Fibroblast of skin of abdomen (primary cell): Measurements from ENCODE around the gene PPP3CA.
A peak's percentile ranks its signal among the peaks of the same experiment; 100 is the strongest.
"Not testable (repeated sequence)": the region's sequence is repeated elsewhere in the genome, so short reads cannot be mapped to it uniquely, and the experiment has no call there.

Experiments used
- DNase-seq: peaks from one replicate; pipeline ENCODE4 v3.0.0-alpha.2; 2013

PPP3CA gene

GRCh38 chr4:101205916-101206315 lies 141.4 kb downstream of the PPP3CA start:
- peak; percentile 31 for DNase-seq

- no peak for DNase-seq
Observed at GRCh38 chr4:101201421-101201820, 145.9 kb downstream of the PPP3CA start.

GRCh38 chr4:101200561-101200960 lies 146.8 kb downstream of the PPP3CA start:
- DNase-seq: peak; percentile 80

GRCh38 chr4:101199507-101200285 lies 147.6 kb downstream of the PPP3CA start:
- DNase-seq: peak; percentile 57

- no peak for DNase-seq
Observed at GRCh38 chr4:101198682-101199339, 148.5 kb downstream of the PPP3CA start.

GRCh38 chr4:101197350-101197749 lies 150.0 kb downstream of the PPP3CA start:
- DNase-seq: no peak

GRCh38 chr4:101192244-101192643 lies 155.1 kb downstream of the PPP3CA start:
- no peak for DNase-seq

- DNase-seq: peak; percentile 56
Observed at GRCh38 chr4:101191302-101192098, 155.8 kb downstream of the PPP3CA start.

GRCh38 chr4:101190751-101191150 lies 156.6 kb downstream of the PPP3CA start:
- no peak for DNase-seq

GRCh38 chr4:101188906-101189305 lies 158.4 kb downstream of the PPP3CA start:
- DNase-seq: no peak

GRCh38 chr4:101187841-101188240 lies 159.5 kb downstream of the PPP3CA start:
- DNase-seq: no peak

GRCh38 chr4:101186567-101187184 lies 160.7 kb downstream of the PPP3CA start:
- DNase-seq: no peak

GRCh38 chr4:101184668-101185067 lies 162.7 kb downstream of the PPP3CA start:
- no peak for DNase-seq

GRCh38 chr4:101183666-101184373 lies 163.5 kb downstream of the PPP3CA start:
- DNase-seq: no peak

- no peak for DNase-seq
Observed at GRCh38 chr4:101183221-101183620, 164.1 kb downstream of the PPP3CA start.

GRCh38 chr4:101182688-101183087 lies 164.6 kb downstream of the PPP3CA start:
- DNase-seq: not testable (repeated sequence)

- DNase-seq: peak; percentile 72
Observed at GRCh38 chr4:101178731-101179130, 168.6 kb downstream of the PPP3CA start.

- no peak for DNase-seq
Observed at GRCh38 chr4:101177154-101177553, 170.2 kb downstream of the PPP3CA start.

GRCh38 chr4:101175896-101176676 lies 171.2 kb downstream of the PPP3CA start:
- no peak for DNase-seq

- no peak for DNase-seq
Observed at GRCh38 chr4:101174679-101175345, 172.5 kb downstream of the PPP3CA start.

GRCh38 chr4:101172369-101172768 lies 175.0 kb downstream of the PPP3CA start:
- DNase-seq: no peak
